ENCODE results near the gene DPP7. TPM values are rescaled to one million over a fixed set of nuclear protein-coding genes. Genes with fewer than 3 reads are reported as not detected.

DPP7 gene
- total and polyA plus RNA-seq, 11 donors, result 96.6 to 260 (median 119) TPM

GRCh38 chr9:137160054-137160425, 45.5 kb upstream of the DPP7 start:
- H3K27me3 ChIP-seq, result peaks cover 57 to 100% (median 92%) of the 10 kb centered on the region in 9 donors
- peaks cover 0 to 31% (median 13%) of the 10 kb centered on the region in 12 donors for H3K4me1 ChIP-seq
- intact Hi-C loops (cut with DNase I), result no loop called here
- 63 to 73% (median 68%) methylated on average over 16 to 17 of the region's 17 CpGs for WGBS, 4 donors
- H3K27ac ChIP-seq, result no peak overlapping the region
- ATAC-seq, result no peak
- no peak for DNase-seq
- no peaks in the 10 kb centered on the region for H3K36me3 ChIP-seq
- no peaks in the 10 kb centered on the region for H3K9me3 ChIP-seq
- no peak for TF ChIP-seq POLR2A (IDR thresholded peaks at IDR 0.05)
- TF ChIP-seq CTCF (IDR thresholded peaks at IDR 0.05), result no peak
- no peak overlapping the region for H3K4me3 ChIP-seq

- WGBS, 4 donors, result 32 to 41% (median 40%) methylated on average over 14 of the region's 14 CpGs
- ATAC-seq (no peak), DNase-seq (no peak)
- H3K27me3 ChIP-seq, result peaks cover 51 to 99% (median 87%) of the 10 kb centered on the region in 9 donors
- H3K27ac ChIP-seq, result no peak overlapping the region
- H3K9me3 ChIP-seq, result no peaks in the 10 kb centered on the region
- H3K4me3 ChIP-seq, result no peak overlapping the region
- H3K4me1 ChIP-seq, result peaks cover 0 to 31% (median 13%) of the 10 kb centered on the region in 12 donors
- no peak for TF ChIP-seq POLR2A (IDR thresholded peaks at IDR 0.05)
- no peak for TF ChIP-seq CTCF (IDR thresholded peaks at IDR 0.05)
- H3K36me3 ChIP-seq, result no peaks in the 10 kb centered on the region
- intact Hi-C loops (cut with DNase I), result no loop called here
Observed at GRCh38 chr9:137159105-137160053, 44.8 kb upstream of the DPP7 start.

- Histone ChIP-seq H3K4me3 (no peak overlapping the region), H3K27me3 (peaks cover 44 to 92% (median 80%) of the 10 kb centered on the region in 9 donors), H3K4me1 (peaks cover 0 to 31% (median 13%) of the 10 kb centered on the region in 12 donors), H3K36me3 (no peaks in the 10 kb centered on the region), H3K27ac (no peak overlapping the region), H3K9me3 (no peaks in the 10 kb centered on the region)
- WGBS, 4 donors, result 25 to 40% (median 32%) methylated on average over 4 of the region's 4 CpGs
- TF ChIP-seq POLR2A (IDR thresholded peaks at IDR 0.05) (no peak), CTCF (IDR thresholded peaks at IDR 0.05) (no peak)
- DNase-seq (no peak), ATAC-seq (no peak)
- intact Hi-C loops (cut with DNase I), result no loop called here
Observed at GRCh38 chr9:137158625-137159024, 44.1 kb upstream of the DPP7 start.

- intact Hi-C loops (cut with DNase I), result no loop called here
- 60 to 68% (median 66%) methylated on average over 15 to 19 of the region's 19 CpGs for WGBS, 4 donors
- Histone ChIP-seq H3K36me3 (no peaks in the 10 kb centered on the region), H3K9me3 (no peaks in the 10 kb centered on the region), H3K27me3 (peaks cover 36 to 84% (median 74%) of the 10 kb centered on the region in 9 donors), H3K27ac (no peak overlapping the region), H3K4me1 (peaks cover 0 to 23% (median 7%) of the 10 kb centered on the region in 12 donors), H3K4me3 (no peak overlapping the region)
- DNase-seq (no peak), ATAC-seq (no peak)
- TF ChIP-seq CTCF (IDR thresholded peaks at IDR 0.05), result no peak
- TF ChIP-seq POLR2A (IDR thresholded peaks at IDR 0.05), result no peak
Observed at GRCh38 chr9:137157618-137158415, 43.3 kb upstream of the DPP7 start.
